Stimulated activated CD4-positive, alpha-beta T cell treated with anti-CD3 and anti-CD28 coated beads, Interleukin-12 subunit alpha, Interleukin-12 subunit beta, amount 100 ng/mL, for 4 hours (primary cell): ENCODE results near the gene GTPBP4.
A peak's percentile ranks its signal among the peaks of the same experiment; 100 is the strongest.

Source experiments
- DNase-seq: peaks from one replicate; pipeline ENCODE4 v3.0.0-alpha.2; 2020

GTPBP4 gene

GRCh38 chr10:968546-969199, 19.6 kb upstream of the GTPBP4 start:
- no peak for DNase-seq

DNA sequence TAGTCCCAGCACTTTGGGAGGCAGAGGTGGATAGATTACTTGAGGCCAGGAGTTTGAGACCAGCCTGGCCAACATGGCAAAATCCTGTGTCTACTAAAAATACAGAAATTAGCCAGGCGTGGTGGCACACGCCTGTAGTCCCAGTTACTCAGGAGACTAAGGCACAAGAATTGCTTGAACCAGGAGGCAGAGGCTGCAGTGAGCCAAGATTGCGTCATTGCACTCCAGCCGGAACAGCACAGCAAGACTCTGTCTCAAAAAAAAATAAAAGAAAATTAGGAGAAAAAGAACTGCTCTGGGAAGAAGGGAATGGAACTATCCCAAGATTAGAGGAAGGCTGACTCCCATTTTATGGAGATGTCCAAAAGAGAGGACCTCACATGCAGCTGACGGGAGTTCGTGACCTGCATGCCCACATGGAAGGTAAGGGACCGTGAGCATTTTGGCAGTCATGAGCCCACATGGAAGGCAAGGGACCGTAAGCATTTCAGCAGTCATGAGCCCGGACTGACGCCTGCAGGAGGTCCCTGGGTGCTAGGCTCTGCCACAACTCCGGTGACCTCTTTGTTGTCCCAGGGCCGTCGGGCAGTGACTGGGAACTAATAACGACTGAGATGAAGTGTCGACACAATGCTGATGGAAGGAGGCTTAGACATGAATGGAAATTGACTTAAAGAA, 18.6 kb upstream of the GTPBP4 start:
- no peak for DNase-seq

- DNase-seq: no peak
Measured at GRCh38 chr10:970311-971149, 17.7 kb upstream of the GTPBP4 start.

- no peak for DNase-seq
Measured at GRCh38 chr10:971150-971542, 17.1 kb upstream of the GTPBP4 start.

- no peak for DNase-seq
Measured at GRCh38 chr10:971613-972012, 16.6 kb upstream of the GTPBP4 start.

DNA sequence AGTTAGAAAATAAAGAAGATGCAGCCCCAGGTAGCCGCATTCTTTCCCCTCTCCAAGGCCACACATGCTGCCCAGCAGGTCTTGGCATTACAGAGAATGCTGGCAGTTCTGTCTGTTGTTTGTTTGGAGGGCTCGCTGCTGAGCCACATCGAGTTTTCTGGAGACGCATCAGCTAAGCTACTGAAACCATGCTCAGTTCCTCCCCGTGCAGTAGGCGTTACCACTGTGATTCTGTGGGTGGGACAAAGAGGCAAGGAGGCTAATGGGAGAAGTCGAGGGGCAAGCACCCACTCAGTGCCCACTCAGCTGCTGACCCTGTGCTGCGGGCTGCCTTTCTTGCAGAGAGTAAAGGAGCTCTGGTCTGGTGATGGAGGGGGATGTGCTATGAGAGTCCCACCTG, 15.5 kb upstream of the GTPBP4 start:
- no peak for DNase-seq

DNA sequence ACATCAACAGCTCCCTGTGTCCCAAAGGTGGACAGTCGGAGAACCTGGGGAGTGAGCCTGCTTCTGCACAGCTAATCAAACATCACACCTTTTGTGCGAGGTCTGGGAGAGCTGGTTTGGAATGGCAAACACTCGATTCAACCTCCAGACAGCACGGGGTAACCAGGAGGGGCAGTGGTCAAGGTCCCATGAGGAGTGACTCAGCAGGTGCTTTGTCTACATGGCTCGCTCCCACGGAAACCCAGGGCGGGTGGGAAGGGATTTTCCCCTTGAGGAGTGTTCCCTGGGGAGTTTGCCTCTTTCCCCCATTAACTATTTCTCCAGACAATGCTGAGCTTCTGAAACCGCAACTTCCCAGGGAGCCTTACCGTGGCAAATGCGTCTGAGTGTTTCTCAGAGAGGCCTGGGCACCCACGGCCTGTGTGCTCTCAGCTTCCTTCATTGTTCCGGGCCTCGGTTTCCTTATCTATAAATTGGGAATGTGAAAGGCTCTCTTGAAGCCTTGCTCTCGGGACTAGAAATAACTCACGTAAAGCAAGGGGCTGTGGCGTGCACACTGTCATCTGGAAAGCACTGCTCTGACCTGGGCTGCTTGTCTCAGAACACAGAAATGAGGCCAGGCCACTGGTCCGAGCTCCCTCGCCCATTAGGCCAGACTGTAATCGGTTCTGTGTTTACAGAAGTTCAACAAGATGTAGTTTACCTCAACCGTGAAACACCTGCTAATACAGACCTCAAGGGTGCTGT, 14.0 kb upstream of the GTPBP4 start:
- no peak for DNase-seq

GRCh38 chr10:974785-975074, 13.5 kb upstream of the GTPBP4 start:
- no peak for DNase-seq

GRCh38 chr10:976316-976715, 11.9 kb upstream of the GTPBP4 start:
- DNase-seq: no peak

DNA sequence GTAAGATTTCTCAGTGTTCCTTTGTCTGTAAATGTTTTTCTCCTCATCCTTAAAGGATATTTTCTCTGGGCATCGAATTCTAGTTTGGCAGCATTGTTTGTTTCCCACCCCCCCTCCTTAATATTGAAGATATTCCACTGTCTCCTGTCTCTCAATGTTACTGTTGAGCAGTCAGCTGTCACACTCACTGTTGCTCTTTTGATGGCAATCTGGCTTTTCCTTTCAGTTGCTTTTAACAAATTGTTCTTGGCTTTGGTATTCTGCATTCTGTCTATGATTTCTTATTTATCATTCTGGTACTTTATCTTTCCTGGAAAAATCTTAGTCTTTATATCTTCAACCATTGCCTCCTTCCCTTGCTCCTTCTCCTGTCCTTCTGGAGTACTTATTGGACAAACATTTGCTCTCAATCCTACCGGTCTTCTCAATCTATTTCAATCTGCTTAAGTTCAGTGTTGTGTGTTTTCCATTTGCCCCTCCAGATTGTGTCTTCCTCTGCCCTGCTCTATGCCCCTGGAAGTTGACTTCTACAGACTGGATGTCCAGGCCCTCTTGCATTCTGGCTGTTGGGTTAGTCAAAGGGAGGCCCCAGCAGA, 9.3 kb upstream of the GTPBP4 start:
- DNase-seq: no peak

DNA sequence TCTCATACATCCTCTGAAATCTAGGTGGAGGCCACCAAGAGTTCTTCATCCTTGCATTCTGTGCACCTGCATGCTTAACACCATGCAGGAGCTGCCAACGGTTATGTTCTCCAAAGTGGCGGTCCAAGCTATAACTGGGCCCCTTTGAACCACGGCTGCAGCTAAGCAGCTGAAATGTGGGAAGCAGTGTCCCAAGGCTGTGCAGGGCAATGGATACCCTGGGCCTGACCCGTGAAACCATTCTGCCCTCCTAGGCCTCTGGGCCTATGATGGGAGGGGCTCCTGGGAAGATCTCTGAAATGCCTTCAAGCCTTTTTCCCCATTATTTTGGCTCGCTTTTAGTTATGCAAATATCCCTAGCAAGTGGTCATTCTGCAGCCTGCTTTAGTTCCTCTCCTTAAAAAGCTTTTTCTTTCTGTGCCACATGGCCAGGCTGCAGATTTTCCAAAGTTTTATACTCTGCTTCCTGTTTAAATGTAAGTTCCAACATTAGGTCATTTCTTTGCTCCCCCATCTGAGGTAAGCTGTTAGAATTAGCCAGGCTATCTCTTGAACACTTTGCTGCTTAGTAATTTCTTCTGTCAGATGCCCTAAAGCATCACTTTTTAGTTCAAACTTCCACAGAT, 7.7 kb upstream of the GTPBP4 start:
- DNase-seq: no peak

DNA sequence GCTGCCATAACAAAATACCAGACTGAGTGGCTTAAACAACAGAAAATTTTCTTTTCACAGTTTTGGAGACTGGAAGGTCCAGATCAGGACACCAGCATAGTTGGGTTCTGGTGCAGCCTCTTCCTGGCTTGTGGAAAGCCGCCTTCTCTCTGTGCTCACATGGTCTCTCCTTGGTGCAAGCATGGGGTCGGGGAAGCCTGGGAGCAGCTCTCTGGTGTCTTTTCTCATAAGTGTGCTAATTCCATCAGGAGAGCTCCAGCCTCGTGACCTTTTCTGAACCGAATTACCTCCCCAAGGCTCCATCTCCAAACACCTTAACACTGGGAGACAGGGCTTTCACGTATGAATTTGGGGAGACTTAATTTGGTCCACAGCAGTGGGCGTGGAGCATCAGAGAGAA, 4.8 kb upstream of the GTPBP4 start:
- no peak for DNase-seq

DNA sequence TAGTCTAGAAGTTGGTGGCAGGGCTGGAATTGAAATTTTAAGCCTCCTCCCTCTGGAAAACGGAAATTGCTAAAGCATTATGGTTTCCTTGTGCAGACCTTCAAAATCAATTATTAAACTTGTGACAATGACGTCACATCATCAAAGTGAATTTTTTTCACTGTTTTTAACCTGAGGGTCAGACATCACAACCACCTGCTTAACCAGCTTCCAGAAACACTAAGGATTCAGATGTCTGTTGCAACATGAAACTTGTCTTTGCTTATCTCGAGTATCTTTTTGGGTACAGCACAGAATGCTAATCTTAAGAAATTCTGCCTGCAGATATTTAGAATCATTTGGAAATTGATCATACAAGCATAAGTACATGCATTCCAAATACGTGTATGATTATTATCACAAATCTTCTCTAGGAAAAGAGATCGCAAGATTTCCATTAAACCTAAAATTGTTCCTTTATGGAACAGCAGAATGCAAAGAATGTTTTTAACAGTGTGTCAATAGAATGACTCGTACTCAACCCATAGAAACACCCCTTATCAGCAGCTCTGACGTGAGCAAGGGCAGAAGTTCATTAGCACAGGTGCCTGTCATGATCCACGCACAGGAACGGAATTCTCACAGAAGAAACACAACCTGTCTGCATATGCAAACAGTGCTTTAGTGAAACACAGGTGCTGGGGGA, 4.1 kb upstream of the GTPBP4 start:
- DNase-seq: no peak

DNA sequence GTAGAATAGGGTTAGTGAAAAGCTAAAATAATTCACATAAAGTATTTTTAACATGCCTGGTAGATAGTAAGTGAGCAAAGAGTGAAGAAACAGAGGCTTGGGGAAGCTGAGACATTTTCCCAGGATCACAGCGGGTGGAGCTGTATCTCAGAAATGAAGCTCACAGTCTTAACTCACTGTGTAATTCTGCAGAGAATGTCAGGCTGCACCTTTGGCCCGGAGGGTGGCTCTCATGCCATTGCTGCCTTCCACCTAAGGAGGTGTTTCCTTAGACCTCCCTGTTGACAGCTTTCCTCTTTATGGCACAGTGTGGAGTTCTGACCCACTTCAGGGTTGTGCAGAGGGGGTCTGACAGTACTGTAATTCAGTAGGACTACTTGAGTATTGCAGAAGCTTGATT, 2.9 kb upstream of the GTPBP4 start:
- no peak for DNase-seq

DNA sequence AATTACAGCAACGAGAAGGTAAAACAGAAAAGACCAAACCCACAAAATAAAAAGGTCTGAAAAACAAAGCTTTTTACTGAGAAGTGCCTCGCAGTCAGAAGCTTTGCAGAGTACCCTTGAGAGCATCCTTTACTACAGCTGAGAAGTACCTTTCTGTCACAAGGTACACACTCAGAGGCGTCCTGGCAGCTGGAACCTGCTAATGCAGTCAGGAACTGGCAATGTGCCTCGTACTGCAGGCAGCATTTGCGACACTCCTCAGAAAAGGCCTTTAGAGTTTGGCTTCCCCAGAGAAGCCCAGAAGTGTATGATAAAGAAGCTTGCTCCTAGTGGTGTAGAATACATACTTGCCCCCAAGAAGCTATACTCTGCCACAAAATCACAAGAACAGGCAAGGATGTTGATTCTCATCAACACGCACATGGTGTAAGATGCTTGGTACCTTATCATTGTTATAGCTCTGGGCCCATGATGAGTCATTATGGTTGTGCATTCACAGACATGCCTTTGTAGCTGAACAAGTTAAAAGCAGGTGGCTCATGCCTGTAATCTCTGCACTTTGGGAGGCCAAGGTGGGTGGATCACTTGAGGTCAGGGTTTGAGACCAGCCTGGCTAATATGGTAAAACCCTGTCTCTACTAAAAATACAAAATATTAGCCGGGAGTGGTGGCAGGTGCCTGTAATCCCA, 2.0 kb upstream of the GTPBP4 start:
- no peak for DNase-seq

- no peak for DNase-seq
Measured at GRCh38 chr10:986881-987619, 1.2 kb upstream of the GTPBP4 start.

DNA sequence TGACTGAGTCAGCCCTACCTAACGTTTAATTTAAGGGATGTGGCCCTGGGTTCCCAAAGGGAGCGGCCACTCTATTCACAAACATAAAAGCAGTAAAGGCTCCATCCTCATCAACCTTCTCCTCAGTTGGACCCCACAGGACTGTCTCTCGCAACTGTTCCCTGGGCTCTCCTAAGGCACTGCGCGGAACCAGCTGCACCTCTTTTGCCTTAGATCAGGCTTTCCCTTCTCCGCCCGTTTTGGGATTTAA, 689 bp upstream of the GTPBP4 start:
- DNase-seq: no peak

DNA sequence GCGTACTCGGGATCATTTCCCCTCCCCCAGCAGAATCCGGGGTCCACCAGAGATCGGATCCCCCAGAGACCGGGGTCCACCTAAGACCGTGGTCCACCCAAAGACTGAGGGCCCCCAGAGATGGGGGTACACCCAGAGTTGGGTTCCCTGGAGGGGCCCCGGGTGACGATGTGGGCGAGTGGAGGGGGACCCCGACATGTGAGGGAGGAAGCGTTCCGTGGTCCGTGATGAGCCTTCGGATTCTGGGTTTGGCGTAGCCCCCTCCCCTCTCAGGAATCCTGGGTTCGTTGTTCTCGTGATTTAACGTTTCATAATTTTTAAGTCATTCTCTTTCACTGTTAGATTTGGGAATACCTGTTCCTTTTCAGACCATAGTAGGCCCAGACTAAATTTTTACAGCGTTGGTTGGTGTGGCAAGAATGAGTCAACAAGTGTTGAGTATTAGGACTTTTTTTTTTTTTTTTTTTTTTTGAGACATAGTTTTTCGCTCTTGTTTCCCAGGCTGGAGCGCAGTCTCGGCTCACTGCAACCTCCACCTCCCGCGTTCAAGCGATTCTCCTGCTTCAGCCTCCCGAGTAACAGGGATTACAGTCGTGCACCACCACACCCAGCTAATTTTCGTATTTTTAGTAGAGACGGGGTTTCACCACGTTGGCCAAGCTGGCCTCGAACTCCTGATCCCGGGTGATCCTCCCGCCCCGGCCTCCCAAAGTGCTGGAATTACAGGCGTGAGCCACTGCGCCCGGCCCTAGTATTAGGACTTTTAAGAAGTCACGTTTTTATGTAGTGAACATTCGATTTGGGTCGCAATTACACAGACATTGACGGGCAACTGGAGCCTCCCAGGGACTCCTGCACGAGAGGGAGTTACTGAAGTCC, 672 bp downstream of the GTPBP4 start:
- DNase-seq: peak; percentile 17

- no peak for DNase-seq
Measured at GRCh38 chr10:990808-991207, 2.6 kb downstream of the GTPBP4 start.

DNA sequence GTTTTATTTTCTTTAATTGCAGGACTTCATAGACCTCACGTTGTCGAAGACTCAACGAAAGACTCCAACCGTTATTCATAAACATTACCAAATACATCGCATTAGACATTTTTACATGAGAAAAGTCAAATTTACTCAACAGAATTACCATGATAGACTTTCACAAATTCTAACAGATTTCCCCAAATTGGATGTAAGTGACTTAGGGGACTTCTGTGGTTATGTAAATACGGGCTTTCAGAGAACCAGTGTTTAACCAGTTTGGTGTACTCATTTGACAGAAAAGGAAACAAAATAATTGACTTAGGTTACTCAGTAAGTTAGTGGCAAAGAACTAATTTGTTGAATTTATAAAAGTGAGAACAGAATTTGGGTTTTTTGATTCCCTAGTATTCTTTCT, 4.2 kb downstream of the GTPBP4 start:
- DNase-seq: no peak
